Neural progenitor cell (in vitro differentiated cells): ENCODE measurements around the gene AKT1.

Source experiments
- CTCF ChIP-seq: fragments of 200-600 bp; sonication (generic); IDR thresholded peaks from 2 replicates; pipeline ENCODE4 v1.5.1; 2017; ENCODE audit warnings: antibody characterized with exemption, mild to moderate bottlenecking
- EZH2phosphoT487 ChIP-seq: fragments of 200-600 bp; sonication (generic); IDR thresholded peaks from 2 replicates; pipeline ENCODE4 v1.6.1; 2017; ENCODE audit warnings: antibody characterized with exemption

- no peak for TF ChIP-seq EZH2phosphoT487
- TF ChIP-seq CTCF = no peak
These were observed 1.8 kb upstream of the AKT1 start for GRCh38 chr14:104797115-104798044.
